ENCODE measurements around the gene ACBD6.

The ACBD6 gene

DNA sequence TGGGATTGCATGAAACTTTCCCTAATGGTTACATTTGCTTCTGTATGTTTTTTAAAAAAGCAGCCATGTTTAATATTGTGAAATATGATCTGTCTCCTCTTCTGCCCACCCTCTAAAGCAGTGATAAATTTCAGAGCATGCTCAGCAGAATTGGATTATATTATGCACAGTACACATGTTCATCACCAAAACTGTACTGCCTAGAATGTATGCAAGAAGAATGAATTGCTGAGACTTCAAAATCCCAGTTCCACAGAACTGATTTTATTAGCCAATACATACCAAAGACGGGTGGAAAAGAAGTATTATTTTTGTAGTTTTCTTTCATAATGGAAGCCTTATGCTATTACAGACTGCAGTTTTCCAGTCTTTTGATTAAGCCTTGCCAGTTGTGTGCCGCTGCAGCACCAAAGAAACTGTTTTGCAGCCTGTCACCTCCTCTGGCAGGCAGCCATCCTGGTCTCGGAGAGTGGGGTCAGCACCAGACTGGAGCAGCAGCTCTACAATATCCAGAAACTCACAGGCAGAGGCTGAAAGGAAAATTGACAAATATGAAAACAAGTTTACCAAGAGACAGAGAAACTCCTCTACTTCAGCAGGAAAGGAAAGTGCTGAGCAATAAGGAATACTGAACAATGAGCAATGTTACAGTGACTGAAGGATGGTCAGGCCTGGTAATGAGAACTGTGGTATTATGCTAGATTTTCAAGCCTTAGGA lies 214.2 kb downstream of the ACBD6 start:
- no peak for DNase-seq

DNA sequence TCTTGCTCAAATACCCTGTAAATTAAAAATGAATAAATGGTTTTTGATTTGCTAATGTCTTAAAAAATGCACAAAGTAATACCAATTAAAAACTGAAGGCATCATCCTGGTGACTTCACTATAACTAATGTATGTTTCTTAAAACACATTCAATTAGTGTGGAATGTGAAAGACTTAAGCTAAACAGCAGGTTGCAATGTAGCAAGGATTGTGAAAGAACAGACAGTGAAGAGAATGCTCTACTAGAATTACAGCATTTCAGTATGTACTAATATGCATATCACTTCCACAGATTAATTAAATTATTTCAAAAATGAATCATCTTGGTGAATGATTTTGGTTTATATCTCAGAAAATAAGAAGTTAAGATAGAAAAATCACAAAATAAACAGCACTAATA lies 216.0 kb downstream of the ACBD6 start:
- DNase-seq: no peak

DNA sequence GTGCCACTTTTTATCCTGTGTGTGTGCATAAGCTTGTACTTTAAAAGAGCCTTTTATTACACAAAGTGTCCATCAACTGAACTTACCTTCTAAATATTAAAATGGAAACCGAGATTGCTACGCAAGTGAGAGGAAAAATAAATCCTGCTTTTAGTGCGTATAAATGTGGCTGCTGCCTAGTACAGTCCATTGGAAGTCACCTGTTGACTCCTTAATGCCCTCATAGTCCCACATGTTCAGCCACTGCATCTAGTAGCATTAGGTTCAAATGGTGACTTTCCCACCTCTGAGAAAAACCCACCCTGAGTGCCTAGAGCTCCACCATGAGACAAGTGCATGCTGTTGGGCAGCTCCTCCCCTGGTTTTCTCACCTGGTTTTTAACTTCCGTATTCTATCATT lies 219.3 kb downstream of the ACBD6 start:
- DNase-seq: no peak

DNA sequence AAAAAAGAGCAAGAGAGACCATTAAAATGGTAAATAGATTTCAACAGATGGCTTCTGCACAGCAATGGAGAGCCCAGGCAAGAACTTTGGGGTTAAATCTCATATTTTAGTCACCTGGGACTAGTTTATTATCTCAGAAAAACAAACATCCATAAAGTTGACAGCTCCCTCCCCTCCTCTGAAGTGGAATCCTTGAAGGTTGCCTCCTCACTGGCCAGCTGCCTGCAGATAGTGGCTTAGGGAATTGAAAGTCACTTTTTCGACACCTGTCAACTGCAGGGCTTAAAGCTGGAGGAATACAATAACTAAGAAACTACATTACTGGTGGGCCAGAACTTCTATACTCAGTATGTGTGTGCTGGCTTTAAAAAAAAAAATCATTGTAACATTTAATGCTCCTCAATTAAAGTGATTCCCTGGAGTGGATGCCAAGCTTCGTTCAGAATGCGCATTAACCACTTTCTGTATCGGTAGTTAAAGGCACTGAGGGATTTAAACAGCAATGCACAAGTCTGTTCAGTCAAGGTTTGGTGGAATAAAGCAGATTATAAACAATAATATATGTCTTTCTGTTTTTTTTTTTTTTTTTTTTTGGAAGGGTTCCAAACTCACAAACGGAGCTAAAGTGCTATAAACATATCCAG lies 219.9 kb downstream of the ACBD6 start:
- DNase-seq: no peak

DNA sequence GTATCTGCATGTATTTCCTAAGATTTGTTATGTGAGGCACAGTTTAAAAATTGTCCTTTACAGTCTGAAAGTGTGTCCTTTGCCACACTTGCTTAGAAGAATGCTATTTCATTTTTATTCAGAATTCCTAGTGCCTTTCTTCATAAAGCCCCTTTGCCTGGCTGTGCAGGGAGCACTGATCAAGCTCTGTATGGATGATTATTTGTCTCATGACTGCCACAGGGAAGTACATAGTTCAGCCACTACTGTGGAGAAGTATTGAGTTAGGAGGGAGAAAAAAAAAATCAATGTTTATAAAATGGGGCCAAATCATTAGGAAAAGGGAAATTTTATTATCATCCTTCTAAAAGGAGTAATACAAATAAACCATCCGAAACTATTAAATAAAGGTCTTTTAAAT lies 220.9 kb downstream of the ACBD6 start:
- DNase-seq: no peak

DNA sequence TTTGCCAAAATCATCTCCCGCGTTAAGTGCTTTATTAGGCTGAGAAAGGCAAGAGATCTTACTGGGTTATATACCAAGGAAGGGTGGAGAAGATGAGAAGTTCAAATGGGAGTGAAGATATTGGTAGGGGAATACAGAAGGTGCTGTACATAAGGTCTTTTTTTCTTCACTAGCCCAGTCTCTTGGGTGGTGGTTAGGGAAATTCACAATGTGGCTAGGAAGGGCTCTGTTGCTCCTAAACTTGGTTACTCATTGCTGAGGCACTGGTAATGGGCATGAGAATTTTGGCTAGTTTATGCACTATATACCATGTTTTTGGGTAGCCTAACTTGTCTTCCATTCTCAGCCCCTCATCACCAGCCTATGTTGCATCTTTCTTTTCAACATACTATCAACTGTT lies 221.8 kb downstream of the ACBD6 start:
- DNase-seq: no peak

DNA sequence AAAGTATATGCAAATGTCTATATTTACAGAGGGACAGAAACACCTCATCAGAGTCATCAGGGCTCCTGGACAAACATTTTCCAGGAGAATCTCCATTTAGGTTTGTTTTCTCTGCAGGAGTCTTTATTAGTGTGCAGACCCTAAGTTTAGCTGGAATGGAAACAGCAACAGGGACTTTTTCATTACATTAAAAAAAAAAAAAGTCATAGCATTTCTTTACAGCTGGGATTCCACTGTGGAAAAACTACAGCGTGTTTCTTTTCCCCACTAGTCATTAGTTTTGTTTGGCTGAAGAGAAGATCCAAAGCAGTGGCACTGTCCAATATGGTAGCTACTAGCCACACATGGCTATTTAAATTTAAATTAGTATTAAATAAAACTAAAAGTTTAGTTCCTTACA lies 222.7 kb downstream of the ACBD6 start:
- DNase-seq: no peak

DNA sequence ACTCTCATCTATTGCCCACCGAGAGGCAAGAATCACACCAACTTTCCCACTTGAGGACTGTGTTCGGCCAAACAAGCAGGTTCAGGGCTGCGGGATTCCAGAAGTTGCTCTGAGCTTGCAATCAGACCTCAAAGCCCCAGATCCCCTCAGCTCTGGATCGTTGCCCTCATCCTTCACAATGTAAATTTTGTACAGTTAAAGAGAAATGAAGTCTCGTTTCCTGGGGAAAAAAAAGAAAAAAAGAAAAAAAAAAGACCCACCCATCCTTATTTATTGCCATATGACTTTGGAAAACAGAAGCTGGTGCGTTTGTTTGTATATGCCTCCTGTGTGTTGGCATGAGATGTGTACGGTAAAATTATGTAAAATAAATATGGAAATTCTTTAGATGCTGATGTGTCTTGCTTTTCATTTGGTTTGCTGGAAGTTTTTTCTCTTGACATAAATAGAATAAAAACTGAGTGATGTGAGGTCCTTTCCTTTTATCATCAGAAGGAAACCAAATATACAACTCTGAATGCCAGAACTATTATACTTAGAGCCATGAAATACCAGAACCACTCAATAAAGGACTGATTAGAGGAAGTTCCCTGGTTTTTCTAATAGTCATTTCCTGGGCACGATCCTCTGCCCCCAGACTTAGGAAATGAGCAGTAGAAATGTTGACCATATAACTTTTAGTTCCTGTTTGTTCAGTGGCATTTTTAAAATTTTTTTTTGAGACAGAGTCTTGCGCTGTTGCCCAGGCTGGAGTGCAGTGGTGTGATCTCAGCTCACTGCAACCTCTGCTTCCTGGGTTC lies 223.6 kb downstream of the ACBD6 start:
- no peak for DNase-seq

DNA sequence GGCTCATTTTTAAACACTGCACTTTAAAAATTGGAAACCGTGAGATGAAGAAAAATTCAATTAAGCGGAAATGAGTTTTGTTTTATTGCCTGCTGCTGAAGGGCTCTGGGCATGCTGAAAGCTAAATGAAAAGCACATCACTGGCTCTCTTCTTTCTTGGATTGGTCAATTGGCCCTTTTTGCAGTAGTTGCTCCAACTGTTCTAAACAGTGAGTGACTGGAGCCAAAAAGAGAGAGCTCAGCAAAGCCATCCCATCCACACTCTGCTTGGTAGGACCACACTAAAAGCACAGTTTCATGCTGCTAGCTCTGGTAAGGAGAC lies 224.2 kb downstream of the ACBD6 start:
- DNase-seq: no peak

DNA sequence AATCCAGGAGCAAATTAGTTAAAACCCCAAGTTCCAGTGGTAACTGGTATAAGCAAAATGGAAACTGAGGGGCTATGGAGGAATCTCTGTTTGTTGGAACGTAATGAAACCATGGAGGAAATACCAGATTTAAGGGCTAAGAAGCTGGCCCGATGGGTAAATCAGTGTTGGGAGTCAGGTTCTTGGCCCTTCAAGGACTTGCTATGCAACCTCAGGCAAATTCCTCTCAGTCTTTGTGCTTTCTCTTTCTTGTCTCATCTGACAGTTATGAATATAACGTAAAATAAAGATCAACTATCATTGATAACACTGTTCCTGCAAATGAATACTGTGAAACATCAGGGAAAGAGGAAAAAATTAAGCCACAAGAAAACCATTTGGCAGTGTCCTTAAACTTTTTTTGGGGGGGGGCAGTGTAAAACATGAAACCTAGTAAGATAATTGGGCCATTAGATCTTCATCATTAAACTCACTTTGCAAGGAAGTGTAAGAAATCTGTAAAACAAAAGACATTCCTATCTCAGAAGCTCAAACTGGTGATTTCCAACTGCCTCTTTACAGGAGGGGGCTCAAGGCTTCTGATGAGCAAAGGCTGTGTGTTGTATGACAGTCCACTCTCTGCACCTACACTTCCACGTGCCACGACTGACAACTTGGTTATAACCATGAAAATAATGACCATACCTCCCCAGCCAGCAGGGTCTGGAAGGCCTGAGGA lies 224.7 kb downstream of the ACBD6 start:
- no peak for DNase-seq

DNA sequence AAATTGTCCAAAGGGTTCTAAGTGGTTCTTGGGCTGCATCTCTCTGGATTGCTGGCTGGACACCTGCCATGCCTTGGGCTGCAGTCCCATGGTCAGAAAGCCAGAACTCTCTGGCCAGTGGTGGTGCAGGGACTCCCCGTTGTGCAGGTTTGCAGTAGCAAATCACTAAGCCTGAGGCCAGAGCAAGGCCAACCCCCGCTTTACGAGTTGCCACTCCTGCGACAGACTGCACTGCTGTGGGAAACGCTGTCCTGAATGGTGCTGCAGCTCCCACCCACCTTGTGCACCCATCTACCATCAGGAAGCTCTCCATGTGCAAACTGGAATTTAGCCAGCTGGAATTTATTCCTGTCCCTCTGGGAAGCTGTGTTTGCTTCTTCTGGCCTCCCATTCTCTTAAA lies 226.7 kb downstream of the ACBD6 start:
- no peak for DNase-seq

DNA sequence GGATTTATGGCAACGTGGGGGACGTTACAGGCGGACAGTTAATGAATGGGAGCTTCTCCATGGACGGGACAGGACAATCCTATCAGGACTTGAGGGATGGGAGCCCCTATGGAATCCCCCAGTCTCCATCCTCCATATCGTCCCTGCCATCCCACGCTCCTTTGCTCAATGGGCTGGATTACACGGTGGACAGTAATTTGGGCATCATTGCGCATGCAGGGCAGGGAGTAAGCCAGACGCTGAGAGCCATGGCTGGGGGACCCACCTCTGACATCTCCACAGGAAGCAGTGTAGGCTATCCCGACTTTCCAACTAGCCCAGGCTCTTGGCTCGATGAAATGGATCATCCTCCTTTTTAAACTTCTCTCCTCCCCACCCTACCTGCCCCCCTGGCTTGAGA lies 228.2 kb downstream of the ACBD6 start:
- DNase-seq: no peak

DNA sequence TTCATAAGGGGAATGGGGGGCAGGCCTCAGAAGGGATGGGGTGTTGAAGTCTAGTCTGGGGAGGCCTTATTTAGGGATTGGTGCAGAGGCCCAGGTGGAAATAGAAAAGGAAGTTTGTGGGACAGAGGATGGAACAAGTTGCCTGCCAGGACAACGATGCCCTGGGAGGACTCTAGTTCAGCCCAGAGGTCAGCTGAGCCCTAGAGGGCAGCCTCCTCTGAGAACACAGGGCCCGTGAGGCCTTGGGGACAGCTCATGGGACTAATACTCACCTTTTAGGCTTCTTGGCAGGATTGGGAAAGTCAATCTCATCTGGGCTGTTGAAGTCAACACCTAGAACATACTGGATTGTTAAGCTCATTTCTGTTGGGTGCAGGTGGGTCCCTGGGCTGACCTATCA lies 229.3 kb downstream of the ACBD6 start:
- DNase-seq: no peak

DNA sequence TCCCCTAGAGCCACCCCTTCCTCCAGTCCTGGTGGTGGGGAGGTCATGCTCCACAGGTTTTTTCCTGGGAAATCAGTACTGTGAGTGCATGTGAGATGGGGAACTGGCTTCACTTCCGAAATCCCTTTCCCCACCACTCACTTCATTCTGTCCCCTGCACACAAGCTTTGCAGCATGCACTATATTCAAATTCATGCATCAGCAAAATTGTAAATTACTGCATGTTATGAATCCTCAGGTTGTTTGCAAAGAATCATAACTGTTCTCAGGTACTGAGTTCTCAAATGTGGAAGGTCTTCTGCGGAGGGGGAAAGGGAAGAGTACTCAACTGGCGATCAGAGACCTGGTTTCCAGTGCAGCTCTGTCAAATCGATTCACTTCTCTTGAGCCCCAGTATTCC lies 230.0 kb downstream of the ACBD6 start:
- no peak for DNase-seq

DNA sequence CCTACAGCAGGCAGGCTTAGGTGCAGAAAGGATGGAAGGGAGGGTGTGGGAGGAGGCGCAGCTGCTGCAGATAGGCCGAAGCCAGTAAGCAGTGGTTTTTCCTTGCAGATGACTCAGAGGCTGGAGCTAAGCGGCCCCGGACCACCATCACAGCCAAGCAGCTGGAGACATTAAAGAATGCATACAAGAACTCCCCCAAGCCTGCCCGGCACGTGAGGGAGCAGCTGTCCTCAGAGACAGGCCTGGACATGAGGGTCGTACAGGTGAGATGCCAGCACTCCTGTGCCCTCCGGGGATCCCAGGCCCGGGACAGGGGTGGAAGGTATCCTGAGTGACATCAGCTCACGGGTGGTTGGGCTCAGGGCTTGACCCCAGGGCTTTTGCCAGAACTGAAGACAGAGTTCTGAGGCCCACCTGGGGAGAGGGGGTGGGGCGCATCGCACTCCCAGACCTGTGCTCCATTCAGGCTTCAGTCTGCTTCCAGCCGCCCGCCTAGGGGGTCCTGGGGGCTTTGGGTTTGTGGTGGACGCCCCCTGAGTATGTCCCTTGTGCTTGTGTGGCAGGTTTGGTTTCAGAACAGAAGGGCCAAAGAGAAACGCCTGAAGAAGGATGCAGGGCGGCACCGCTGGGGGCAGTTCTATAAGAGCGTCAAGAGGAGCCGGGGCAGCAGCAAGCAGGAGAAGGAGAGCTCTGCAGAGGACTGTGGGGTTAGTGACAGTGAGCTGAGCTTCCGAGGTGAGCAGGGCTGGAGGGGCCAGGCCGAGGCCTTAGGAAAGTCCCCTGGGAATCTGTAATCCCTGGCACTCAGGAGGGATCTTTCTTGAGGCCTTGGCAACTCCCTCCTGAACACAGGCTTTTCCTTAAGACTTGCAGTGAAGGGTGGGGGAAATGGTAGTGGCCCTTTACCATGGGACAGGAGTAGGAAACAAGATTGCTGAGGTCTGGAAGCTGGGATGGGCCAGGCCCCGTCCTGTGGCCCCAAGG lies 230.8 kb downstream of the ACBD6 start:
- no peak for DNase-seq

DNA sequence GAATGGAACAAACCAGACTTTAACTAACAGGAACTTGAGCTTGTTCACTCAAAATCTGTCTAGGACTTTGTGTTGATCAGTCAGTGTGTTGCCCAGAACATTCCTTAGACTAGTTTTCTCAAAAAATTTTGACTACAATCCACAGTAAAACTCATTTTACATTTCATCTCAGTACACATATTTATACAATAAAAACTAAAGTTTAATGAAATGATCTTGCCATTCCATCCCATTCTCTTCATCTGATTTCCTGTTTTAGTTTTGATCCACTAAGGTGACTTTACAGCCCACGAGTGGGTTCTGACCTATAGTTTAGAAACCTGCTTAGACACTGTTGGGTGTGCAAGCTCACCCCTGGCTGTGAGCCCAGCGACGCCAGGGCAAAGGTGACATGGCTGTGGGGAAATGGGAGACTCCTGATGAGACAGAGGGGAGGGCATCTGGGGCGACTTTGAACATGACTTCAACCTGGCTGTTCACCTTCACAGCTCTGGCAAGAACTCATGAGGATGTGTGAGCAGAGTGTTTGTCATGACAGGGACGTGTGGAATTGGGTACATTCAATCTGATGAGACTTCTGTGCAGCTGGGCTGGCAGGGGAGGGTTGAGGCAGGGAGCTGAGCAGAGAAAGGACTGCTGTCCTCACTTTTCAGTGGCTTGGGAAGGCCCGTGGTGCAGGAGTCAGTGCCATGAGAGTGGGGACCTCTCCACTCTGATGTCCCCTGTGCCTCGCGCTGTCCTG lies 231.7 kb downstream of the ACBD6 start:
- DNase-seq: no peak

DNA sequence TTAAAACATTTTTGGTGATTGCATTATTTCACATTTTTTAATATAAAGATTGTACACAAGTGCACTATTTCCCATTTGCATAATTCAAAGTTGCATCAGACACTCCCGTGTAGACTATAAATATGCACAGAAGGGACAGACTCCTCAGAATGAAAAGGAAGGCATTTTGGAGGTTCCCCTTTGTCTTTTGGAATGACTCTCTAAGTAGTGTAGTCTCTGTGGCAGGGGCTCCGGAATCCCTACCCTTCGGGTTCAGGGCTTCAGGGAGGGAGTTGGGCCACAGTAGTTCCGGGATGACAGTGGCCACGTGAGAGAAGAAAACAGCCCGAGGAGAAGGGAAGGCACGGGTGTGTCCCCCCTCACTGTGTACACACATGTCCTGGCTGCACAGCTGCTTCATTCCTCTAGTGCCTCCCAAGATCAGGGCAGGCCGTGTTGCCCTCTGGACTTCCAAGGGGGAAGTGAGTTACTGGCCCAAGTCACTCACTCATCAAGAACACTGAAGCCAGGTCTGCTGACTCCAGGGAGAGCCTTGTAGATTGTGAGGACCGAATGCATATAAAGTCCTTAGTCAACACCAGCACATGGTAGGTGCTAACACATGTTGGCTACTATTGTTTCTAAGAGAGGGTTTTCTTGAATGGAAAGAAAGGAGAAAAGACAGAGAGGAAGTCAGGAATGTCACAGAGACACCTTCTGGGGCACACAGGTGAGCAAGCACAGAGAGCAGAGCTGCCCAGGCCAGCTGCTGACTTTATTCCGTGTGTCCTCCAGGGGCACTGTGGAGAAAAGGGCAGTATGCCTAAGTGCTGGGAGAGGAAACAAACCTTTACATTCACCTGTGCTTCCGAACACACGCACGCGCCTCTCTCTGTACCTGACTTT lies 232.5 kb downstream of the ACBD6 start:
- DNase-seq: no peak

DNA sequence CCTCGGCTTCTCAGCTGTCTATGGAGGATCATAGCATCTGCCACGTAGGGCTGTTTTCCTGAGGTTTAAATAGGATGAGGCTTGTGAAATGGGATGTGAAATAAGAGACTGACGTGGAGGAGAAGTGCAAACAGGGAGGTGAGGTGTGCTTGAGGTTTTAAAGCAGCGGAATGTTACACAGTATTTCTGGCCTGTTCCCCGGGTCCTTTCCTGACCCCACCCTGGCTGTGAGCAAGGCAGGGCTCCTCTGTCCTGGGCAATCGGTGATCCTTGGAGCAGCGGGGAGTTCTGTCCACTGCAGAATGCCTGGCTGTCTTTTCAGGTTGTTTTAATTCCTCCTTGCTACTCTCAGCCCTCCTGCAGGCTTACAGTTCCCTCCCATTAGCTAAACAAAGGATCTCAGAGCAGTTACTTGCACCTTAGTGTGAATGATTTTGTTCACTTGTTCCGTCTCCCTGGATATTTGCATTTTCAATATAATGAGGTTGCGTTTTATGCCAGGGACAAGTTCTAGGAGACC lies 233.8 kb downstream of the ACBD6 start:
- no peak for DNase-seq

DNA sequence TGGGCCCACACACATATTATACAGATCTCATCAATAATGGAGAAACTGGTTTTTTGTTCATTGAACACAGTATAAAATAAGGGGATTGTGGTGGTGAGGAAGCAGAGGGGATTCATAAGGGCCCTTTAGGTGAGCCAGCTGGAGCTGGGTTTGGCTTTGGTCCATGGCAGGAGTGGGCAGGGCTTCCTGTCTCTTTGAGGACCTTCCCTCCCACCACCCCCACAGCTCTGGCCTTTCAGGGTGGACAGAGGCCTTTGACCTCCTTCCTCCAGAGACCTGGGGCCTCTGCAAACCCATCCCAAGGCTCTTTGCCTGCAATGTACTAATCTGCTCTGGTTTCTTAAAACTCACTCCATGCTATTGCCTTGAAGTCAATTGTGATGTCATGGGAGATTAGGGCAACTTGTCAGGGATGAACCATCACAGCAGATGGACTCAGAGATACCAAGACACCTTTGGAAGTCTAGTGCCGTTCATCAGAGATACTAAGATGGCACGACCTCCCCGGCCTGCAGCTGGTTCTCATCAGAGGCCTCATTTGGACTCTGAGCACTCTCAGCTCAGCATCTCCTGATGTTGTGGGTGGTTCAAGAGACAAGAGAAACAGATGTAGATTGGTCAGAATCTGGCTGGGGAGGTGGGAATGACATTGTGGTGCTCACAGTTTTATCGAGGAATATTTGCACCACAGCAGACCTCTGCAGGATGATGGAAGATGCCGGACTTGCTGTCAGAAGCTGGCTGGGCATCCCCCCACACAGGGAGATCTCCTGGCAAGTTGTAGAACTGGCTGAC lies 234.4 kb downstream of the ACBD6 start:
- no peak for DNase-seq

DNA sequence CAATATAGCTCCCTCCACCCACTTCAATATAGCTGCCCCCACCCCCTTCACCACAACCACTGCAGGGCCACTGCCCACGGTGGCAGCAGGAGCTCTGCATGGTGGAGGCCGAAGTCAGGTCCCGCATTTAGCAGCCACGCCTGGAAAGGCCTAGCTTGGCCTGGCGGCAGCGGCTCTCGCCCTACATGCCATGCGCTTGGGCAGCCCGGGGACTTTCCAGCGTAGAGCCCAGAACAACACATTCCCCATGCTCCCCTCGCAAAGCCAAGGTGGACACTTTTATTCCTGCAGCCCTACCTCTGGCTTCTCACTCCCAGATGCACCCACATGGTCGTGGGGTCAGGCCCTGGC lies 235.2 kb downstream of the ACBD6 start:
- no peak for DNase-seq
